NCI-H526 (cell line): Measurements from ENCODE around the gene SART3.
A peak's percentile ranks its signal among the peaks of the same experiment; 100 is the strongest.
"Not testable (repeated sequence)": the region's sequence is repeated elsewhere in the genome, so short reads cannot be mapped to it uniquely, and the experiment has no call there.

Source experiments
- DNase-seq, 2 experiments: peaks; one replicate each; lab custom pipeline; 2025; lab: John Stamatoyannopoulos, UW

The SART3 gene

GRCh38 chr12:108581311-108582227 lies 20.6 kb upstream of the SART3 start:
- DNase-seq, result no peak

- DNase-seq, result no peak
These were observed 19.6 kb upstream of the SART3 start for GRCh38 chr12:108580531-108580930.

GRCh38 chr12:108578813-108579212 lies 17.8 kb upstream of the SART3 start:
- DNase-seq, result no peak

GRCh38 chr12:108578264-108578663 lies 17.3 kb upstream of the SART3 start:
- DNase-seq, result no peak

GRCh38 chr12:108577458-108577857 lies 16.5 kb upstream of the SART3 start:
- no peak for DNase-seq

GRCh38 chr12:108576660-108577234 lies 15.8 kb upstream of the SART3 start:
- no peak for DNase-seq

GRCh38 chr12:108575199-108575912 lies 14.4 kb upstream of the SART3 start:
- no peak for DNase-seq

GRCh38 chr12:108574276-108574675 lies 13.3 kb upstream of the SART3 start:
- DNase-seq, result not testable (repeated sequence)

- DNase-seq, result no peak
These were observed 12.3 kb upstream of the SART3 start for GRCh38 chr12:108573317-108573716.

- DNase-seq, result no peak
These were observed 11.3 kb upstream of the SART3 start for GRCh38 chr12:108572166-108572790.

- DNase-seq, result no peak
These were observed 10.7 kb upstream of the SART3 start for GRCh38 chr12:108571609-108572165.

GRCh38 chr12:108570743-108571608 lies 10.0 kb upstream of the SART3 start:
- DNase-seq, result peak in 1 of 2 experiments; percentile 33

GRCh38 chr12:108568338-108569154 lies 7.6 kb upstream of the SART3 start:
- DNase-seq, result no peak

GRCh38 chr12:108567406-108568337 lies 6.7 kb upstream of the SART3 start:
- DNase-seq, result no peak

GRCh38 chr12:108566452-108566851 lies 5.5 kb upstream of the SART3 start:
- no peak for DNase-seq

GRCh38 chr12:108565976-108566375 lies 5.0 kb upstream of the SART3 start:
- no peak for DNase-seq

- DNase-seq, result no peak
These were observed 4.2 kb upstream of the SART3 start for GRCh38 chr12:108565146-108565545.

GRCh38 chr12:108564724-108565123 lies 3.8 kb upstream of the SART3 start:
- DNase-seq, result no peak

- no peak for DNase-seq
These were observed 2.8 kb upstream of the SART3 start for GRCh38 chr12:108563804-108564151.
